Keratinocyte (primary cell): ENCODE data around the gene SETD1B. TPM values are rescaled to one million over a fixed set of nuclear protein-coding genes. Genes with fewer than 3 reads are reported as not detected.

Source experiments
- DNase-seq: peaks from one replicate; pipeline ENCODE4 v3.0.0-alpha.2; 2011; ENCODE audit warnings: low read depth, missing footprints, low spot score
- FAIRE-seq: peaks from 2 replicates; lab custom pipeline; 2011; peaks lifted over from hg19 to GRCh38; lab: Jason Lieb, UNC
- H2AFZ ChIP-seq: 2 replicates; pipeline ENCODE4 v1.6.0; 2012; ENCODE audit warnings: low read length, control low read depth, inconsistent platforms; ENCODE audit not compliant: control insufficient read depth
- H3K27ac ChIP-seq: 2 replicates; pipeline ENCODE4 v1.5.1; 2011; ENCODE audit warnings: low read length; ENCODE audit not compliant: control insufficient read depth, insufficient read depth
- H3K27me3 ChIP-seq: 3 replicates; pipeline ENCODE4 v1.6.0; 2011; ENCODE audit warnings: low read length; ENCODE audit not compliant: control insufficient read depth, insufficient read depth; ENCODE audit errors: extremely low read depth
- H3K36me3 ChIP-seq, 2 experiments: 2 replicates in 1 of 2; 3 replicates in 1 of 2; pipeline ENCODE4 v1.5.1; 2011; ENCODE audit warnings: low read length in 2 of 2, mild to moderate bottlenecking in 1 of 2; ENCODE audit not compliant: control insufficient read depth in 2 of 2, insufficient read depth in 2 of 2; ENCODE audit errors: extremely low read depth in 1 of 2
- H3K4me1 ChIP-seq: 3 replicates; pipeline ENCODE4 v1.5.1; 2011; ENCODE audit warnings: low read length; ENCODE audit not compliant: control insufficient read depth, insufficient read depth; ENCODE audit errors: extremely low read depth
- H3K4me2 ChIP-seq: 3 replicates; pipeline ENCODE4 v1.6.0; 2011; ENCODE audit warnings: low read depth, low read length; ENCODE audit not compliant: control insufficient read depth, insufficient read depth; ENCODE audit errors: extremely low read depth
- H3K4me3 ChIP-seq, 3 experiments: fragments of 200-600 bp in 1 of 3; sonication (generic) in 1 of 3; 2 replicates in 2 of 3; 3 replicates in 1 of 3; pipeline ENCODE4 v1.5.1; 2011 to 2016; ENCODE audit warnings: low read length in 3 of 3, mild to moderate bottlenecking in 3 of 3, control low read depth in 2 of 3, inconsistent platforms in 1 of 3, low read depth in 1 of 3, mixed read lengths in 1 of 3, mixed run types in 1 of 3, moderate library complexity in 1 of 3; ENCODE audit not compliant: control insufficient read depth in 2 of 3, insufficient read depth in 2 of 3; ENCODE audit errors: extremely low read depth in 1 of 3
- H3K79me2 ChIP-seq: 2 replicates; pipeline ENCODE4 v1.6.0; 2012; ENCODE audit warnings: low read length; ENCODE audit not compliant: control insufficient read depth, insufficient read depth
- H3K9ac ChIP-seq: 3 replicates; pipeline ENCODE4 v1.6.0; 2011; ENCODE audit warnings: low read length; ENCODE audit not compliant: control insufficient read depth, insufficient read depth; ENCODE audit errors: extremely low read depth
- H3K9me1 ChIP-seq: 3 replicates; pipeline ENCODE4 v1.6.0; 2011; ENCODE audit warnings: low read length; ENCODE audit not compliant: control insufficient read depth, insufficient read depth; ENCODE audit errors: extremely low read depth
- H3K9me3 ChIP-seq: 2 replicates; pipeline ENCODE4 v1.5.1; 2012; ENCODE audit warnings: low read depth, low read length; ENCODE audit not compliant: control insufficient read depth
- H4K20me1 ChIP-seq: 3 replicates; pipeline ENCODE4 v1.6.0; 2011; ENCODE audit warnings: low read length; ENCODE audit not compliant: control insufficient read depth, insufficient read depth; ENCODE audit errors: extremely low read depth
- EZH2 ChIP-seq: IDR thresholded peaks from one replicate; pipeline ENCODE4 v1.6.1; 2012; ENCODE audit warnings: inconsistent platforms, mild to moderate bottlenecking, low read length, moderate library complexity
- dilution Hi-C: fragments of 300-500 bp; cut with MboI; formaldehyde crosslinking; loops from one replicate; pipeline ENCODE4 v1.7.0; 2020; ENCODE audit warnings: low sequenced_read_pairs; ENCODE audit not compliant: extremely low pct_ligation_motif_present
- polyA plus RNA-seq, 5 experiments: library from polyadenylated mRNA; depleted of rRNA in 3 of 5; stranded (reverse) in 3 of 5; stranded (forward) in 1 of 5; unstranded in 1 of 5; fragments of >200 nt; gene quantifications; 1 replicate in 1 of 5; 2 replicates in 3 of 5; 3 replicates in 1 of 5; pipeline versions ENCODE4 v1.2.1 to v1.2.3, GENCODE V29; 2011 to 2012; ENCODE audit warnings: missing spikeins in 2 of 5, low read depth in 1 of 5, low replicate concordance in 1 of 5
- TF ChIP-seq, protein P1 (sequence below), 3 experiments: IDR thresholded peaks in 1 of 3; conservative IDR thresholded peaks in 1 of 3; optimal IDR thresholded peaks in 1 of 3; 2 replicates in 2 of 3; 3 replicates in 1 of 3; pipeline versions ENCODE3 to v1.5.1; 2011; ENCODE audit warnings: low read length in 3 of 3, mild to moderate bottlenecking in 3 of 3, moderate library complexity in 2 of 3, control low read depth in 1 of 3, inconsistent platforms in 1 of 3; ENCODE audit not compliant: insufficient read depth in 2 of 3; ENCODE audit errors: extremely low read depth in 1 of 3

The SETD1B gene
- polyA plus RNA-seq, 1 donor (not counting 4 experiments of a cell fraction or from before 2014, with no cell fraction given): 0.72 TPM

DNA sequence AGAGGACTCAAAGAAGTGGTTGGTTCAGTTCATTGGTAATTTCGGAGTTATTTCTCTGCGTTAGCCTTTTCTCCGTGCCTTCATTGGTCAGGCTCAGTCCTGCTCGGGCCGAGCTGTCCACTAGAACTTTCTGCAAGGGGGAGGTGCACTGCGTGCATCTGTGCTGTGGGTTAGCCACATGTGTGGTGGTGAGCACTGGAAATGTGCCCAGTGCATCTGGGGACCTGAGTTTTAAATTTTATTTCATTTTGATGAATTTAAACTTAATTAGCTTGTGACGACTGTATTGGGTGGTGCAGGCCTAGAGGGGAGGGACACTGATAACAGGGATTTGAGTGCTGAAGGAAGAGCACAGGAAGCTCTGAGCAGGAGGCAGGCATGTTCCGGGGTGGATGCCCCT, 24.5 kb downstream of the SETD1B start:
- Histone ChIP-seq H3K4me3 (no peak overlapping the region), H2AFZ (no peak overlapping the region), H3K4me1 (no peaks in the 10 kb centered on the region), H3K9ac (no peak overlapping the region), H3K36me3 (peaks cover 29 to 44% of the 10 kb centered on the region in 2 experiments), H3K9me3 (no peaks in the 10 kb centered on the region), H4K20me1 (peaks cover 3% of the 10 kb centered on the region), H3K79me2 (no peaks in the 10 kb centered on the region), H3K27ac (no peak overlapping the region), H3K4me2 (no peak overlapping the region), H3K9me1 (no peaks in the 10 kb centered on the region), H3K27me3 (no peaks in the 10 kb centered on the region)
- FAIRE-seq: no peak
- no peak for TF ChIP-seq EZH2
- TF ChIP-seq, protein P1, sequence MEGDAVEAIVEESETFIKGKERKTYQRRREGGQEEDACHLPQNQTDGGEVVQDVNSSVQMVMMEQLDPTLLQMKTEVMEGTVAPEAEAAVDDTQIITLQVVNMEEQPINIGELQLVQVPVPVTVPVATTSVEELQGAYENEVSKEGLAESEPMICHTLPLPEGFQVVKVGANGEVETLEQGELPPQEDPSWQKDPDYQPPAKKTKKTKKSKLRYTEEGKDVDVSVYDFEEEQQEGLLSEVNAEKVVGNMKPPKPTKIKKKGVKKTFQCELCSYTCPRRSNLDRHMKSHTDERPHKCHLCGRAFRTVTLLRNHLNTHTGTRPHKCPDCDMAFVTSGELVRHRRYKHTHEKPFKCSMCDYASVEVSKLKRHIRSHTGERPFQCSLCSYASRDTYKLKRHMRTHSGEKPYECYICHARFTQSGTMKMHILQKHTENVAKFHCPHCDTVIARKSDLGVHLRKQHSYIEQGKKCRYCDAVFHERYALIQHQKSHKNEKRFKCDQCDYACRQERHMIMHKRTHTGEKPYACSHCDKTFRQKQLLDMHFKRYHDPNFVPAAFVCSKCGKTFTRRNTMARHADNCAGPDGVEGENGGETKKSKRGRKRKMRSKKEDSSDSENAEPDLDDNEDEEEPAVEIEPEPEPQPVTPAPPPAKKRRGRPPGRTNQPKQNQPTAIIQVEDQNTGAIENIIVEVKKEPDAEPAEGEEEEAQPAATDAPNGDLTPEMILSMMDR (optimal IDR thresholded peaks at IDR 0.05 in 1 of 3, IDR thresholded peaks at IDR 0.05 in 1 of 3, conservative IDR thresholded peaks at IDR 0.05 in 1 of 3; ENCODE audit: extremely low read depth in 1 of 3, insufficient read depth in 2 of 3, low read length in 3 of 3): no peak
- DNase-seq: no peak
- dilution Hi-C loops: no loop called here

DNA sequence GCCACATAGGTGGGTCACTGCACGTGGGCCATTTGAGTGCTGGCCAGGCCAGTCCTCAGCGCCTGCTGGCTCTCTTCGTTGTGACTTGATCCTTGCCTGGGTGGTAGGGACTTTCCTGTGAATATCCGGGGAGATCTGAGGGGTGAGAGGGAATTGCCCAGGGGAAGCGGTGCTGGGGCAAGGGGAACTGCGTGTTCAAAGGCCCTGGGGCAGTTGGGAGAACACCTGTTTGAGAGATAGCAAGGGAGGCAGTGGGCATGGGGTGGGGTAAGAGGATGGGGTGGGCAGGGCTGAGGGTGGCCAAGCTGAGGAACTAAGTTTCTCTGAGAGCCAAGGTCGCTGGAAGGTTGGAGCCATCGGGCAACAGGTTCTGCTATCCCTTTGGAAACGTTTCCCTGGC, 25.0 kb downstream of the SETD1B start:
- dilution Hi-C loops: no loop called here
- H3K27ac ChIP-seq: no peak overlapping the region
- DNase-seq (no peak), FAIRE-seq (no peak)
- H3K27me3 ChIP-seq: no peaks in the 10 kb centered on the region
- TF ChIP-seq EZH2: no peak
- TF ChIP-seq, protein P1 (optimal IDR thresholded peaks at IDR 0.05 in 1 of 3, IDR thresholded peaks at IDR 0.05 in 1 of 3, conservative IDR thresholded peaks at IDR 0.05 in 1 of 3; ENCODE audit: extremely low read depth in 1 of 3, insufficient read depth in 2 of 3, low read length in 3 of 3): no peak
- peaks cover 3% of the 10 kb centered on the region for H4K20me1 ChIP-seq
- H2AFZ ChIP-seq: no peak overlapping the region
- no peak overlapping the region for H3K4me3 ChIP-seq
- H3K9me3 ChIP-seq: no peaks in the 10 kb centered on the region
- H3K36me3 ChIP-seq: peaks cover 25 to 40% of the 10 kb centered on the region in 2 experiments
- no peaks in the 10 kb centered on the region for H3K9me1 ChIP-seq
- H3K4me1 ChIP-seq: no peaks in the 10 kb centered on the region
- no peak overlapping the region for H3K4me2 ChIP-seq
- H3K9ac ChIP-seq: no peak overlapping the region
- no peaks in the 10 kb centered on the region for H3K79me2 ChIP-seq
